HG03139 (cell line): ENCODE measurements around the gene ITGA11.
"Not testable (repeated sequence)": the region's sequence is repeated elsewhere in the genome, so short reads cannot be mapped to it uniquely, and the experiment has no call there.

ENCODE experiments used
- ATAC-seq: cut with Tn5 transposase; IDR thresholded peaks from one replicate; pipeline ENCODE4 v1.9.1; 2021; ENCODE audit not compliant: unreplicated experiment

The ITGA11 gene

GRCh38 chr15:68399096-68400065, 32.6 kb downstream of the ITGA11 start:
- ATAC-seq = no peak

GRCh38 chr15:68397999-68398398, 34.0 kb downstream of the ITGA11 start:
- ATAC-seq = not testable (repeated sequence)

- ATAC-seq = no peak
These were observed 35.9 kb downstream of the ITGA11 start for GRCh38 chr15:68396068-68396467.

GRCh38 chr15:68391121-68391520, 40.8 kb downstream of the ITGA11 start:
- ATAC-seq = no peak

GRCh38 chr15:68389936-68390817, 41.8 kb downstream of the ITGA11 start:
- ATAC-seq = peak; percentile 81

GRCh38 chr15:68389041-68389930, 42.7 kb downstream of the ITGA11 start:
- no peak for ATAC-seq

- no peak for ATAC-seq
These were observed 44.4 kb downstream of the ITGA11 start for GRCh38 chr15:68387381-68388143.

- no peak for ATAC-seq
These were observed 45.2 kb downstream of the ITGA11 start for GRCh38 chr15:68386587-68387288.

GRCh38 chr15:68385671-68386586, 46.0 kb downstream of the ITGA11 start:
- ATAC-seq = no peak

- ATAC-seq = no peak
These were observed 46.8 kb downstream of the ITGA11 start for GRCh38 chr15:68385240-68385561.

GRCh38 chr15:68384451-68385239, 47.3 kb downstream of the ITGA11 start:
- ATAC-seq = no peak

GRCh38 chr15:68383161-68384074, 48.5 kb downstream of the ITGA11 start:
- ATAC-seq = no peak

GRCh38 chr15:68382286-68383007, 49.5 kb downstream of the ITGA11 start:
- no peak for ATAC-seq

GRCh38 chr15:68380456-68380855, 51.5 kb downstream of the ITGA11 start:
- ATAC-seq = no peak

GRCh38 chr15:68379759-68380290, 52.1 kb downstream of the ITGA11 start:
- no peak for ATAC-seq
